ENCODE measurements around the gene RIPOR2.
"Not testable (repeated sequence)": the region's sequence is repeated elsewhere in the genome, so short reads cannot be mapped to it uniquely, and the experiment has no call there.

The RIPOR2 gene

DNA sequence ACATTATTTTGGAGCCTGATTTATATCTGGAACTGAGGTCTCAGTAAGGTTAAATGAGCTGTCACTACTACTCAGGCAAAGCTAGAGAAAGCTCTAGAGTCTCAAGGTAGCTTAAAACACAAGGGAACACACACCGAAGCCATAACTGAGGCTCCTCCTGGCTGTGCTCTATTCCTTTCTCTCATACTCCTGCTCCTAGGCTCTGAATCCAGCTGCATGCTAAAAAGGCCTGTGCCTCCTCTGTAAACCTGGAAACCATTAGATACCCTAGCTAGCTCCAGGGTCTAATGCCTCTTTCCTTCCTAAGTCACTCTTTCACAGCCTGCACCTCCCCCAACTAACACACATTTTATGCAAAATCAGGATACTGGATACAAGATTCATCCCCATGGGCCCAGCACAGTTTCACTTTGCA lies 17.1 kb downstream of the RIPOR2 start:
- H3K9me3 ChIP-seq (ENCODE audit: control insufficient read depth in 2 of 2, low read length in 2 of 2) = no peaks in the 10 kb centered on the region
- no peaks in the 10 kb centered on the region for H3K27me3 ChIP-seq (ENCODE audit: control insufficient read depth in 2 of 2, insufficient read depth in 2 of 2, low read length in 2 of 2)
- H3K9ac ChIP-seq (ENCODE audit: low read depth in 1 of 2, low read length in 2 of 2) = no peak overlapping the region
- no peaks in the 10 kb centered on the region for H3K36me3 ChIP-seq (ENCODE audit: control insufficient read depth in 2 of 2, insufficient read depth in 2 of 2, low read length in 2 of 2)
- no peak overlapping the region for H3K4me3 ChIP-seq (ENCODE audit: low read length in 2 of 2)
- no peak overlapping the region for H3K27ac ChIP-seq (ENCODE audit: low read depth in 2 of 2, low read length in 2 of 2)
- H3K4me1 ChIP-seq (ENCODE audit: control insufficient read depth in 2 of 2, insufficient read depth in 2 of 2, low read length in 2 of 2) = peaks cover 0 to 2% of the 10 kb centered on the region in 2 donors

DNA sequence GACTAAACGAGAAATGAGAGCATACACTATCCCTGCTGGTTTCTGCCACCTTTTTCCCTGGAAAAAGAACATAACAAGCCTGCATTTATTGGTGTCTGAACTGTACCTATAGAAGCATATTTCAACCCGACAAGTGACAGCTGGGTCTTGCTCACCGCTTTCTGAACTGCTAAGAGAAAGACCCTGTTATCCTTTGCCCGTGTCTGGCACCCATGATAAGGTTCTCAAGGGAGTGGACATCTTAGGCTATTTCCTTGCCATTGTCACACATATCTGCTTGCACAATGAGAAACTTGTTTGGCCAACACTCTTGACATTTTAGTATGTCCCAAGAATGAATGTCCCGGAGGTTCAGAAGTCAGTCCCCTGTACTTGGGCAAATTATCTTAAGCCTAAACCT lies 19.3 kb downstream of the RIPOR2 start:
- no peaks in the 10 kb centered on the region for H3K36me3 ChIP-seq (ENCODE audit: control insufficient read depth in 2 of 2, insufficient read depth in 2 of 2, low read length in 2 of 2)
- H3K4me1 ChIP-seq (ENCODE audit: control insufficient read depth in 2 of 2, insufficient read depth in 2 of 2, low read length in 2 of 2) = peaks cover 4 to 10% of the 10 kb centered on the region in 2 donors
- no peaks in the 10 kb centered on the region for H3K9me3 ChIP-seq (ENCODE audit: control insufficient read depth in 2 of 2, low read length in 2 of 2)
- no peak overlapping the region for H3K4me3 ChIP-seq (ENCODE audit: low read length in 2 of 2)
- peaks cover 11 to 14% of the 10 kb centered on the region in 2 donors for H3K27me3 ChIP-seq (ENCODE audit: control insufficient read depth in 2 of 2, insufficient read depth in 2 of 2, low read length in 2 of 2)
- no peak overlapping the region for H3K27ac ChIP-seq (ENCODE audit: low read depth in 2 of 2, low read length in 2 of 2)
- no peak overlapping the region for H3K9ac ChIP-seq (ENCODE audit: low read depth in 1 of 2, low read length in 2 of 2)

DNA sequence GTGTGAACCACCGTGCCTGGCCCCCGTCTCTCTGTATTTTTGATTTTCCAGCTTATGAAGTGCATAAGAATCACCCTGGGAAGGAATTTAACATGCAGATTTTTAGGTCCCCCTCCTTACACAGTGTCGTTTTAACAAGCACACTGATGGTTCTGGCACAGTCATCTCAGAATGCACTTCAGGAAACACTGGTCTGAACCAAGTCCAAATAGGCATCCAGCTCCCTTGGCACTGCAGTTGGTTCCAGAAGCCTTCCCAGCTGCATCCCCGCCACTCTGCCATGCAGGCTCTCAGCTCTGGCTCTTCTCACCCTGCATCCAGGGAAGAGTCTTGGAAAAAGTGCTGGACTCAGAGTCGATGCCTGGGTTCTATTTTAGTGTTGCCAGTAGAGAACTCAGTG lies 20.1 kb downstream of the RIPOR2 start:
- H3K4me1 ChIP-seq (ENCODE audit: control insufficient read depth in 2 of 2, insufficient read depth in 2 of 2, low read length in 2 of 2) = peaks cover 8 to 14% of the 10 kb centered on the region in 2 donors
- no peak overlapping the region for H3K9ac ChIP-seq (ENCODE audit: low read depth in 1 of 2, low read length in 2 of 2)
- no peak overlapping the region for H3K27ac ChIP-seq (ENCODE audit: low read depth in 2 of 2, low read length in 2 of 2)
- no peaks in the 10 kb centered on the region for H3K36me3 ChIP-seq (ENCODE audit: control insufficient read depth in 2 of 2, insufficient read depth in 2 of 2, low read length in 2 of 2)
- no peaks in the 10 kb centered on the region for H3K9me3 ChIP-seq (ENCODE audit: control insufficient read depth in 2 of 2, low read length in 2 of 2)
- H3K27me3 ChIP-seq (ENCODE audit: control insufficient read depth in 2 of 2, insufficient read depth in 2 of 2, low read length in 2 of 2) = peaks cover 15 to 16% of the 10 kb centered on the region in 2 donors
- H3K4me3 ChIP-seq (ENCODE audit: low read length in 2 of 2) = no peak overlapping the region

DNA sequence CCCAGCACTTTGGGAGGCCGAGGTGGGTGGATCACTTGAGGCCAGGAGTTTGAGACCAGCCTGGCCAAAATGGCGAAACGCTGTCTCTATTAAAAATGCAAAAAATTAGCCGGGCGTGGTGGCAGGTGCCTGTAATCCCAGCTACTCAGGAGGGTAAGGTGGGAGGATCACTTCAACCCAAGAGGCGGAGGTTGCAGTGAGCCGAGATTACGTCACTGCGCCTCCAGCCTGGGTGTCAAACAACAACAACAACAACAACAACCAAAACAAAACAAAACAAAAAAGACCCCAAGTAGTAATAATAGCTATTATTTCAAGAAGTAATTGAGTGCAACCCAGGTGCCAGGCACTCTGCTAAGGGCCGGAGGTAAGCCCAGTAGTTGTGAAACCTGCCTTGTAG lies 21.7 kb downstream of the RIPOR2 start:
- Histone ChIP-seq H3K4me1 (ENCODE audit: control insufficient read depth in 2 of 2, insufficient read depth in 2 of 2, low read length in 2 of 2) (peaks cover 8 to 14% of the 10 kb centered on the region in 2 donors), H3K27me3 (ENCODE audit: control insufficient read depth in 2 of 2, insufficient read depth in 2 of 2, low read length in 2 of 2) (peaks cover 18 to 24% of the 10 kb centered on the region in 2 donors)
- not testable (repeated sequence) for H3K9ac ChIP-seq (ENCODE audit: low read depth in 1 of 2, low read length in 2 of 2); H3K36me3 ChIP-seq (ENCODE audit: control insufficient read depth in 2 of 2, insufficient read depth in 2 of 2, low read length in 2 of 2); H3K9me3 ChIP-seq (ENCODE audit: control insufficient read depth in 2 of 2, low read length in 2 of 2); H3K4me3 ChIP-seq (ENCODE audit: low read length in 2 of 2); H3K27ac ChIP-seq (ENCODE audit: low read depth in 2 of 2, low read length in 2 of 2)

DNA sequence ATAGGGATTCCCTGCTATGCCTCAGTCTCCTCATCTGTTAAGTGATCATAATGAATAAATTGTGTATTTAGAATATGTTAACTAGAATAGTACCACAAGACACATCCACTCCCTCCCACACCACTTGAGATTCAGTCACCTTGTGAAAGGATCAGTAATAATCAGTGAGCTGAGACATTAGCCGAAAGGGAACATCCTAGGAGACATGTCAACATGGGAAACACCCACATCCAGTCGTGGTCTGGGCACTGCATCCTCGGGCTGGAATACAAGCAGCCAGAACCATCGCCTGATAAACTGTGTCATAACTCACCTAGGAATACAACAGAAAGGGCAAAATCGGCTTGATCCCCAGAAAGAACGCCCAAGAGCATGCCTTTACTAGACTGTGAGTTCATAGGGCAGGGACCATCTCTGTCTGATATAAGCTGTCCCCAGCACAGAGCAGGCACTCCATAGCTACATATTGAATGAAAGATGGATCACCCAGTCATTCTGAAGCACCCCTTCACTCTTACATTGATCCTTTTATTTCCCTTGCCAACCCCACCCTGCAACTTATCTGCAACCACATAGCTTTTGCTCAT lies 23.9 kb downstream of the RIPOR2 start:
- Histone ChIP-seq H3K4me1 (ENCODE audit: control insufficient read depth in 2 of 2, insufficient read depth in 2 of 2, low read length in 2 of 2) (peaks cover 8 to 14% of the 10 kb centered on the region in 2 donors), H3K27me3 (ENCODE audit: control insufficient read depth in 2 of 2, insufficient read depth in 2 of 2, low read length in 2 of 2) (peaks cover 18 to 24% of the 10 kb centered on the region in 2 donors), H3K9me3 (ENCODE audit: control insufficient read depth in 2 of 2, low read length in 2 of 2) (no peaks in the 10 kb centered on the region), H3K36me3 (ENCODE audit: control insufficient read depth in 2 of 2, insufficient read depth in 2 of 2, low read length in 2 of 2) (no peaks in the 10 kb centered on the region), H3K27ac (ENCODE audit: low read depth in 2 of 2, low read length in 2 of 2) (no peak overlapping the region), H3K9ac (ENCODE audit: low read depth in 1 of 2, low read length in 2 of 2) (peak overlapping the region in 1 of 2 donors; percentile 26), H3K4me3 (ENCODE audit: low read length in 2 of 2) (peak overlapping the region in 1 of 2 donors; percentile 67)

DNA sequence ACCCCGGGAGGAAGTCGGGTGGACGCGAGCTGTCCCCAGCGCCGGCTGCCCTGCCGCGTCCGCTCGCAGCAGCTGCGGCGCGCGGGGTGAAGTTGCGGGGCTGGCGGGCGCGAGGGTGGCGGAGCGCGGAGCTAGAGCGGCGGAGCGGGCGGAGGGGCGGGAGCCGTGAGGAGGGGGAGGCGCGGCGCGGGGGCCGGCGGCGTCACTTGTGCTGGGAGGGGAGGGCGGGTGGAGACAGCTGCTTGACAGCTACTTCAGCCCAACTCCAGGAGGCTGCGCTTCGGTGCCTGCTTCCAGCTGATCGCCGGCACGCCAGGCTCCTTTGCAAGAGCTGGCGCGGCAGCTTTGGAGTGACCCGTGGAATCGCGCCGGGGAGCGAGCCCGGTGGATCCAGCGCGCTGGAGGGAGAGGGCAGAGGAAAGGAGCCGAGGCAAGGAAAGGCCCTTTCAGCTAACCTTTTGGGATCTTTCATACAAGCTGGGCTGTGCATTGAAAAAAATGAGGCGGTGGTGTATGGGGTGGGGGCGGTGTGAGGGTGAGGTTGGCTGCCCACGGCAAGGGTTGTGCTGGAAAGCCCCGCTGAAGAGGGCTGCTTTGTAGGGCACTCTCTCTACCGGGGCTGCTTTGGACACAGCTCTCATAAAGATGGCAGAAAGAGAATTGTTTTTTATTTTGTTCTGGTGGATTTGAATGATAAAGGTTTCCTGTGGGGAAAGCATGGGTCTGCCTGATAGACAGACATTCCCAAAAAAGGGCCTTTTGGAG lies 24.6 kb downstream of the RIPOR2 start:
- H3K27me3 ChIP-seq (ENCODE audit: control insufficient read depth in 2 of 2, insufficient read depth in 2 of 2, low read length in 2 of 2) = peaks cover 18 to 24% of the 10 kb centered on the region in 2 donors
- H3K9me3 ChIP-seq (ENCODE audit: control insufficient read depth in 2 of 2, low read length in 2 of 2) = no peaks in the 10 kb centered on the region
- no peaks in the 10 kb centered on the region for H3K36me3 ChIP-seq (ENCODE audit: control insufficient read depth in 2 of 2, insufficient read depth in 2 of 2, low read length in 2 of 2)
- peak overlapping the region in 1 of 2 donors; percentile 26 for H3K27ac ChIP-seq (ENCODE audit: low read depth in 2 of 2, low read length in 2 of 2)
- H3K9ac ChIP-seq (ENCODE audit: low read depth in 1 of 2, low read length in 2 of 2) = peak overlapping the region; percentile 10 to 49
- H3K4me1 ChIP-seq (ENCODE audit: control insufficient read depth in 2 of 2, insufficient read depth in 2 of 2, low read length in 2 of 2) = peaks cover 8 to 12% of the 10 kb centered on the region in 2 donors
- peak overlapping the region; percentile 63 to 69 for H3K4me3 ChIP-seq (ENCODE audit: low read length in 2 of 2)

DNA sequence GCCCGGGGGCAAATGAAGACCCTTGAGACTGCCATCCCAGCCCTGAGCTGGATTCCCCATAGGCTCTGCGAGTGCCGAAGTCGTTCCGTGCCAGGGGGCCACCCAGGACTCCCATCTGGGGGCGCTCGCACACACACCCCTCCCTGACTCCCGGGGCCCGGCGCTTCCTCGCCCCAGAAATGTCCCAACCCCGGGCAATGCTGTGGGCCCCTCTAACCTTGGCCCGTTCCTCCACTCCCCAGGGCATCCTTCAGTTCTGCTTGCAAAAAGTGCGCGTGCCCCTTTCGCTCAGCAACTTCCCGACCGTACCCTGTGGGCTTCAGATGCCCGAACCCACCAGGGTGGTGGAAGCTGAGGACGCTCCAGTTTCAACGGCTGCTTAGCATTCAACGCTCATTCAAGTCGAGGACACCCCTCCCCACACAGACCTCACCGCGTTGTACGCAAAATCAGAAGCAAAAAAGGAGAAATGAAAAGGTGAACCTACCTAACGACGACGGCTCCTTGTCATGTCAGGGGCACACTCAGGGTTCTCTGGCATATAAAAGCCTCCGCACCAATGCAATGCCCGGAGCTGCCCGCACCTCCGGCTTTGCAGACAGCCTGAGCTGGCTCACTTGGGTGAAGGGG lies 25.3 kb downstream of the RIPOR2 start:
- Histone ChIP-seq H3K27ac (ENCODE audit: low read depth in 2 of 2, low read length in 2 of 2) (peak overlapping the region in 1 of 2 donors; percentile 26), H3K27me3 (ENCODE audit: control insufficient read depth in 2 of 2, insufficient read depth in 2 of 2, low read length in 2 of 2) (peaks cover 18 to 24% of the 10 kb centered on the region in 2 donors), H3K4me3 (ENCODE audit: low read length in 2 of 2) (peak overlapping the region; percentile 63 to 69), H3K4me1 (ENCODE audit: control insufficient read depth in 2 of 2, insufficient read depth in 2 of 2, low read length in 2 of 2) (peaks cover 8 to 12% of the 10 kb centered on the region in 2 donors), H3K9ac (ENCODE audit: low read depth in 1 of 2, low read length in 2 of 2) (peak overlapping the region; percentile 20 to 49), H3K9me3 (ENCODE audit: control insufficient read depth in 2 of 2, low read length in 2 of 2) (no peaks in the 10 kb centered on the region), H3K36me3 (ENCODE audit: control insufficient read depth in 2 of 2, insufficient read depth in 2 of 2, low read length in 2 of 2) (no peaks in the 10 kb centered on the region)

DNA sequence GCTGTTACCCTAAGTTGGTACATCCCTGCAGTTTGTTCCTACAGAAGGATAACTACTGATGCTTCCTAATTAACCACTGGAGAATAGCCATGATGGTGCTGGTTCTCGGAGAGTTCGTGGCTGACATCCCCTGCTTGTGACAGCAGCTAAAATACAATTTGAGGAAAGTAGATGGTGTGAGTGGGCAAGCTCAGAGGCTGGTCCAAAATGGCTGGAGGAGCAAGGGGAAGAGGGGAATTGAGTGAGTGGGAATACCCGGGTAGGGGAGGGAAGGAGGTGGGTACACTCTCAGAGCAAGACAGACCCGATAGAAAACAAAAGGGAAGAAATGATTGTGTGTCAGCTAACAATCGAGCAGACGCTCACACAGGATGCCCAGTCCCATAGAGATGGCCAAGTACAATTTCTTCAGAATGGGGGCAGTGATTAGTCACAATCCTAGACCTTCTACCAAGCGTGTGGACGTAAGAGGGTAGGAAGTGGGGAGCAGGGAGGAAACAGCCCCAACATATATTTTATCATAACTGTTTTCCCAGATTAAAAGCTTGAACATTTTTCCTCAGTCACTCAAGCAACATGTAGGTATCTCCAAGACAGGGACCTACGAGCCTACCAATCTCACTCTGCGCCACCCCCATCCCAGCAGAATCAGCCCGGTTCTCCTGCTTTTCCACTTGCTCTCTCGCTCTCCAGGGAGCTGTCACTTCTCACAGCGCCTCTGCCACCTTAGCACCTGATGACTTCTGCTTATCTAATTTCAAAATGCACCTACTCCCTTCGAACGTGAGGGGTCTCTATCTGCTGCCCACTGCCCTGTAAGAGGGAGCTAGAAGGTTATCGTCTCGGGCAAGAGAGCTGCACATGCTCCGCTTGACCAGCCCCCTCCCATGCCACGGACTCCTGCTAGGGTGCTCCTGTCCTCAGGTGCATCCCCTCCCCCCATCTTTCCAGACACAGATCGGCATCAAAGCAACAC lies 26.2 kb downstream of the RIPOR2 start:
- Histone ChIP-seq H3K9ac (ENCODE audit: low read depth in 1 of 2, low read length in 2 of 2) (no peak overlapping the region), H3K4me3 (ENCODE audit: low read length in 2 of 2) (peak overlapping the region in 1 of 2 donors; percentile 69), H3K27me3 (ENCODE audit: control insufficient read depth in 2 of 2, insufficient read depth in 2 of 2, low read length in 2 of 2) (peaks cover 18 to 24% of the 10 kb centered on the region in 2 donors), H3K27ac (ENCODE audit: low read depth in 2 of 2, low read length in 2 of 2) (peak overlapping the region; percentile 6 to 26), H3K9me3 (ENCODE audit: control insufficient read depth in 2 of 2, low read length in 2 of 2) (no peaks in the 10 kb centered on the region), H3K4me1 (ENCODE audit: control insufficient read depth in 2 of 2, insufficient read depth in 2 of 2, low read length in 2 of 2) (peaks cover 8 to 12% of the 10 kb centered on the region in 2 donors), H3K36me3 (ENCODE audit: control insufficient read depth in 2 of 2, insufficient read depth in 2 of 2, low read length in 2 of 2) (no peaks in the 10 kb centered on the region)

DNA sequence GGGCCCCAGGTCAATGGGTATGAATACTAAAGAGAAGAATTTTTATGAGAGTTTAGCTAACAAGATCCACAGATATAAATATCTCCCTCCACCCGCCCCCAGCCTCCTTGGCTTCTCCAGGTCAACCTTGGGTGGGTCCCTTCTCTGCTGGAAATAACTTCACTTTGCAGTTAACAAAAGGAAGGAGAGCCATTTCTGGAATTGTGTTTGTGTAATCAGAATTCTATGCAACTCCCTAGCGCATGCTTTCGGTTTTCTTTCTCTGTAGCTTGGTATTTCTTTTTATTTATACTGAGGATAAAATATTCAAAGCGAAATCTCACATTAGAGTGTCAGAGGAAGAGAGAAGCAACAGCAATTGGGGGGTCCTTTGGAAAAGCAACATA lies 27.1 kb downstream of the RIPOR2 start:
- Histone ChIP-seq H3K9ac (ENCODE audit: low read depth in 1 of 2, low read length in 2 of 2) (no peak overlapping the region), H3K36me3 (ENCODE audit: control insufficient read depth in 2 of 2, insufficient read depth in 2 of 2, low read length in 2 of 2) (no peaks in the 10 kb centered on the region), H3K4me1 (ENCODE audit: control insufficient read depth in 2 of 2, insufficient read depth in 2 of 2, low read length in 2 of 2) (peaks cover 8 to 12% of the 10 kb centered on the region in 2 donors), H3K27me3 (ENCODE audit: control insufficient read depth in 2 of 2, insufficient read depth in 2 of 2, low read length in 2 of 2) (peaks cover 18 to 24% of the 10 kb centered on the region in 2 donors), H3K9me3 (ENCODE audit: control insufficient read depth in 2 of 2, low read length in 2 of 2) (no peaks in the 10 kb centered on the region), H3K4me3 (ENCODE audit: low read length in 2 of 2) (peak overlapping the region in 1 of 2 donors; percentile 15), H3K27ac (ENCODE audit: low read depth in 2 of 2, low read length in 2 of 2) (peak overlapping the region; percentile 6)

All from mucosa of rectum (tissue), 2 donors.